ENCODE results near the gene COQ9.

The COQ9 gene

DNA sequence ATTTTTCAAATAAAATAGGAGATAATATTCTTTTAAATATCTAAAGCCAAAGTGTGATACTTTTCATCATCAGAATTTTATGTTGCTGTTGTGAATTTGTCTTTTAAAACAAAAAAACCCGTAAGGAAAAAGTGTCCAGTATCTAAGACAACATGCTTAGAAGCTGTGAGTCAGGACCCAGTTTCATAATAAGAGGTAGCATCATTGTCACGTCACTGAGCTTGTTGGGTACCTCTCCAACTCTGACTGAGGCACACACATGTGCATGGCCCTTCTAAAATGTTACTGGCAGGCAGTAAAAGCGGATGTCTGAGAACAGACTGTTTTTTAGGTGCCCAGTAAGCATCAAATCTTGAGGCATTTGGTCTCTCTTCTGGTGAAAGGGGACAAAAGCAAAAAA lies 2.6 kb upstream of the COQ9 start:
- TF ChIP-seq, protein P1, sequence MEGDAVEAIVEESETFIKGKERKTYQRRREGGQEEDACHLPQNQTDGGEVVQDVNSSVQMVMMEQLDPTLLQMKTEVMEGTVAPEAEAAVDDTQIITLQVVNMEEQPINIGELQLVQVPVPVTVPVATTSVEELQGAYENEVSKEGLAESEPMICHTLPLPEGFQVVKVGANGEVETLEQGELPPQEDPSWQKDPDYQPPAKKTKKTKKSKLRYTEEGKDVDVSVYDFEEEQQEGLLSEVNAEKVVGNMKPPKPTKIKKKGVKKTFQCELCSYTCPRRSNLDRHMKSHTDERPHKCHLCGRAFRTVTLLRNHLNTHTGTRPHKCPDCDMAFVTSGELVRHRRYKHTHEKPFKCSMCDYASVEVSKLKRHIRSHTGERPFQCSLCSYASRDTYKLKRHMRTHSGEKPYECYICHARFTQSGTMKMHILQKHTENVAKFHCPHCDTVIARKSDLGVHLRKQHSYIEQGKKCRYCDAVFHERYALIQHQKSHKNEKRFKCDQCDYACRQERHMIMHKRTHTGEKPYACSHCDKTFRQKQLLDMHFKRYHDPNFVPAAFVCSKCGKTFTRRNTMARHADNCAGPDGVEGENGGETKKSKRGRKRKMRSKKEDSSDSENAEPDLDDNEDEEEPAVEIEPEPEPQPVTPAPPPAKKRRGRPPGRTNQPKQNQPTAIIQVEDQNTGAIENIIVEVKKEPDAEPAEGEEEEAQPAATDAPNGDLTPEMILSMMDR (IDR thresholded peaks at IDR 0.05; ENCODE audit: borderline replicate concordance, insufficient read depth, low read depth, low read length): no peak
- H3K4me3 ChIP-seq (ENCODE audit: low read depth, low read length): no peak overlapping the region

DNA sequence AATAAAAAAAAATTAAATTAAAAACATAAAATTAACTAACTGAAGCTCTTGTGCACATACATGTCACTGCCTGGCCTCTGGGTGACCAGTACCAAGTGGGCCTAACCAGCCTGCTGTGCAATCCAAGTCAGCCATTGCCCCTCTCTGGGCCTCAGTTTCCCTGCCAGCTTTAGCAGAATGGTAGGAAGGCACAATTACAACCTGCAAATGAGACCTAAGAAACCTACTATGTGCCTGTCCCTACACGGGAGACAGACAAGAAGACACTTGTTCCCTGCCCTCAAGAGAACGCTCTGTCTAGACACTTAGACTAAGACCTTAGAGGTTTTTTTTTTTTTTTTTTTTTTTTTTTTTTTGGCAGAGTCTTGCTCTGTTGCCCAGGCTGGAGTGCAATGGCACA lies 1.8 kb upstream of the COQ9 start:
- H3K4me3 ChIP-seq (ENCODE audit: low read depth, low read length): no peak overlapping the region
- TF ChIP-seq, protein P1 (IDR thresholded peaks at IDR 0.05; ENCODE audit: borderline replicate concordance, insufficient read depth, low read depth, low read length): no peak

DNA sequence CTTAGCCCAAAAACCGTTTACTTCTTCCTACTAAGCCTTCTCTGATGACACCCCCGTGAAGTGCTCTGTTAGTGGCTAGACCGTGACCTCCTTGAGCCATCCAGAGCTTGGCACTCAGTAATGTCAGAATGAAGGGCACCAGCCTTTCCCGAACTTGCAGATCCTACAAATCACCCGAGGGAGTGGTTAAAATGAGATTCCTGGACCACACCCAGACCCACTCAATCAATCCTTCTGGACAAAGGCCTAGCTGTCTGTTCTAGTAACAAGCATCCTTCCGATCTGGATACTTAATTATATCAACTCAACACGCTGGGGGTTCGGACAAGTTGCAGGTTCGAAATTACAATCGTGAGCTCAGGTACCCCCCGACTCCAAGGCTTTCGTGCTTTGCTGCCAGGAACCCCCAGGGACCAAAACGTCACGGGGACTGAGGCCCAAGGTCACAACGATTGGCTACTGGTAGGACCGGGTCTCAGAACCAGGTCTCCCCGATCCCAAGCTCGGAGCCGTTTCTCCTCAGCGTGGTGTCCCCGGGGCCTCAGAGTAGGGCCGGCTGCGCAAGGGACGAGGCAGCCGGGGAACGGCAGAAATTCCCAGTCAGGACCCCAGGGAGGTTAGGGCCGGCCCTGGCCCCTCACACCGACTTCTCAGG lies 621 bp upstream of the COQ9 start:
- TF ChIP-seq, protein P1 (IDR thresholded peaks at IDR 0.05; ENCODE audit: borderline replicate concordance, insufficient read depth, low read depth, low read length): no peak
- peak overlapping the region; percentile 81 for H3K4me3 ChIP-seq (ENCODE audit: low read depth, low read length)

- TF ChIP-seq, protein P1 (IDR thresholded peaks at IDR 0.05; ENCODE audit: borderline replicate concordance, insufficient read depth, low read depth, low read length): no peak
- H3K4me3 ChIP-seq (ENCODE audit: low read depth, low read length): no peak overlapping the region
Measured at GRCh38 chr16:57452021-57452420, 4.7 kb downstream of the COQ9 start.

GRCh38 chr16:57462209-57462977 lies 15.1 kb downstream of the COQ9 start, which contains the start of gene POLR2C:
TSS of gene POLR2C (plus strand) at chr16:57462679. CDS start at chr16:57462725, 46 bp downstream.
- TF ChIP-seq, protein P1 (IDR thresholded peaks at IDR 0.05; ENCODE audit: borderline replicate concordance, insufficient read depth, low read depth, low read length): peak; percentile 96
- H3K4me3 ChIP-seq (ENCODE audit: low read depth, low read length): peak within 1 kb of the TSS; percentile 60

DNA sequence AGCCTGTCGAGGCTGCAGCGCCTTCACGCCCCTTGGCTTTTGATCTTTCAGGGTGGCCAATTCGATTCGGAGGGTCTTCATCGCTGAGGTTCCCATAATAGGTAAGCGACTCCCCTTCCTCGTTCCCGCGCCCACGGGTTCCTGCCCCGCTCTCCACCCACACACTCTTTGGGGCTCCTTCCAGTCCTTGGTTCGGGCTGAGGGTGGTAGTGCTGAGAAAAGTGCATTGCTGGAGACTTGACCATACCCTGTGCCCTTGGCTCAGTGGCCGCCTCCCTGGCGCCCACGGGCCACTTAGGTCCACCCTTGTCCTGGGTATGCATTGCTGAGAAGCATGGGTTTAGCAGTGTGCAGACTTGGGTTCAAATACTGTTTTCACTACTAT lies 15.7 kb downstream of the COQ9 start:
- peak overlapping the region; percentile 60 for H3K4me3 ChIP-seq (ENCODE audit: low read depth, low read length)
- TF ChIP-seq, protein P1 (IDR thresholded peaks at IDR 0.05; ENCODE audit: borderline replicate concordance, insufficient read depth, low read depth, low read length): no peak

DNA sequence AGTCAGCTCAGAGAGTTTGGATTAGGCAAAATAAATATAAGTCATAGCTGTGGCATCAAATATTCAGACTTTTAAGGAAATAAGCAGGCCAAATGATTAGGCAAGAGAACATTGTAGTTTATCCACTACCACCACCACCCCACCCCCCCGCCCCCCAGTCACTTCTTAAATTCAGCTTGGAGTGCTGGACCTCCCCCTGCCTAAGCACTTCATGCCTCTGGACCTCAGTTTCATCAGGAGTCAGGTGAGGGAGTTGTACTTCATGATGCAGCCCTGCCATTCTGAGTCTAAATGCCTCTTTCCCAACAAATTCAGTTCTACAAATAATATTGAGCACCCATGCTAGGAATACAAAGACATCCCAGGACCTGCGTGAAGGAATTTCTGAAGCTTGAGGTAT lies 17.2 kb downstream of the COQ9 start:
- TF ChIP-seq, protein P1 (IDR thresholded peaks at IDR 0.05; ENCODE audit: borderline replicate concordance, insufficient read depth, low read depth, low read length): no peak
- no peak overlapping the region for H3K4me3 ChIP-seq (ENCODE audit: low read depth, low read length)

All from GM12875 (cell line).